Measurements from ENCODE around the gene TMEM179.

GRCh38 chr14:104554088-104554607 is 50.4 kb downstream of the TMEM179 start:
- TF ChIP-seq CTCF (IDR thresholded peaks at IDR 0.05; ENCODE audit: low read depth, low read length, poor library complexity, severe bottlenecking): no peak
- TF ChIP-seq EZH2phosphoT487 (IDR thresholded peaks at IDR 0.05; ENCODE audit: borderline replicate concordance, low read length): no peak

Measured in DOHH2 (cell line).